ENCODE data around the gene PRDX5.

The PRDX5 gene

DNA sequence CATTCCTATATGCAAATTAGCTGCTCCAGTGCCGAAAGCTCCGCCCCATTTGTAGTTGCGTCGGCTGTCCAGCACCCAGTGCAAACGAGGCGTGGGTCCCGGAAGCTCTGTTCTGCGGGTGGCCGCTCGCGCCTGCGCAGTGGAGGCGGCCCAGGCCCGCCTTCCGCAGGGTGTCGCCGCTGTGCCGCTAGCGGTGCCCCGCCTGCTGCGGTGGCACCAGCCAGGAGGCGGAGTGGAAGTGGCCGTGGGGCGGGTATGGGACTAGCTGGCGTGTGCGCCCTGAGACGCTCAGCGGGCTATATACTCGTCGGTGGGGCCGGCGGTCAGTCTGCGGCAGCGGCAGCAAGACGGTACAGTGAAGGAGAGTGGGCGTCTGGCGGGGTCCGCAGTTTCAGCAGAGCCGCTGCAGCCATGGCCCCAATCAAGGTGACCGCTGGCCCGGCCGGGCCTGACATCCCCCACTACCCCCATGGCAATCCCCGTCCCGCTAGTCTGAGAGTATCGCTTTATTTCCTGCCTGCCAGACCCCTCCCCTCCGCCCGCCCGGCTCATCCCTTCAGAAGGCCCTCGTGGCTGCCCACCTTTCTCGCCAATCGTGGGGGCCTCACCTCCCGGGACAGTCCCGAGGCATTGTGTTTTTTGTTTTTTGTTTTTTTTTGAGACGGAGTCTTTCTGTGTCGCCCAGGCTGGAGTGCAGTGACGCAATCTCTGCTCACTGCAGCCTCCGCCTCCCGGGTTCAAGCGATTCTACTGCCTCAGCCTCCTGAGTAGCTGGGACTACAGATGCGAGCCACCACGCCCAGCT lies at the start of gene PRDX5 (continued):
- TF ChIP-seq, protein P1, sequence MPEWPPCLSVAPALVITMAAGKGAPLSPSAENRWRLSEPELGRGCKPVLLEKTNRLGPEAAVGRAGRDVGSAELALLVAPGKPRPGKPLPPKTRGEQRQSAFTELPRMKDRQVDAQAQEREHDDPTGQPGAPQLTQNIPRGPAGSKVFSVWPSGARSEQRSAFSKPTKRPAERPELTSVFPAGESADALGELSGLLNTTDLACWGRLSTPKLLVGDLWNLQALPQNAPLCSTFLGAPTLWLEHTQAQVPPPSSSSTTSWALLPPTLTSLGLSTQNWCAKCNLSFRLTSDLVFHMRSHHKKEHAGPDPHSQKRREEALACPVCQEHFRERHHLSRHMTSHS (tag by site-specific recombination; IDR thresholded peaks at IDR 0.05): no peak
- TF ChIP-seq, protein P2, sequence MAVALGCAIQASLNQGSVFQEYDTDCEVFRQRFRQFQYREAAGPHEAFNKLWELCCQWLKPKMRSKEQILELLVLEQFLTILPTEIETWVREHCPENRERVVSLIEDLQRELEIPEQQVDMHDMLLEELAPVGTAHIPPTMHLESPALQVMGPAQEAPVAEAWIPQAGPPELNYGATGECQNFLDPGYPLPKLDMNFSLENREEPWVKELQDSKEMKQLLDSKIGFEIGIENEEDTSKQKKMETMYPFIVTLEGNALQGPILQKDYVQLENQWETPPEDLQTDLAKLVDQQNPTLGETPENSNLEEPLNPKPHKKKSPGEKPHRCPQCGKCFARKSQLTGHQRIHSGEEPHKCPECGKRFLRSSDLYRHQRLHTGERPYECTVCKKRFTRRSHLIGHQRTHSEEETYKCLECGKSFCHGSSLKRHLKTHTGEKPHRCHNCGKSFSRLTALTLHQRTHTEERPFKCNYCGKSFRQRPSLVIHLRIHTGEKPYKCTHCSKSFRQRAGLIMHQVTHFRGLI (tag by site-specific recombination; IDR thresholded peaks at IDR 0.05): no peak
- TF ChIP-seq SP7 (tag by site-specific recombination; IDR thresholded peaks at IDR 0.05) (peak; percentile 25; the same call in 1 of the 2 replicates), ZSCAN23 (tag by site-specific recombination; IDR thresholded peaks at IDR 0.05) (no peak), ZFP41 (tag by site-specific recombination; IDR thresholded peaks at IDR 0.05; ENCODE audit: borderline replicate concordance) (no peak), ZNF629 (tag by site-specific recombination; IDR thresholded peaks at IDR 0.05) (peak; percentile 56), ZNF521 (tag by site-specific recombination; IDR thresholded peaks at IDR 0.05) (no peak), SP2 (tag by site-specific recombination; IDR thresholded peaks at IDR 0.05) (peak; percentile 82), ZNF157 (tag by site-specific recombination; IDR thresholded peaks at IDR 0.05) (no peak), ZNF155 (tag by site-specific recombination; IDR thresholded peaks at IDR 0.05) (no peak), ZNF473 (tag by site-specific recombination; IDR thresholded peaks at IDR 0.05) (no peak), ZNF747 (tag by site-specific recombination; IDR thresholded peaks at IDR 0.05) (no peak), ZNF114 (tag by site-specific recombination; IDR thresholded peaks at IDR 0.05) (no peak), ZNF239 (tag by site-specific recombination; IDR thresholded peaks at IDR 0.05) (no peak), ZFHX2 (tag by site-specific recombination; conservative IDR thresholded peaks at IDR 0.05) (peak; percentile 29; the same call in 1 of the 2 replicates), ZNF184 (tag by site-specific recombination; IDR thresholded peaks at IDR 0.05) (no peak), ZNF138 (tag by site-specific recombination; IDR thresholded peaks at IDR 0.05; ENCODE audit: borderline replicate concordance) (no peak), ZNF664 (tag by site-specific recombination; IDR thresholded peaks at IDR 0.05) (no peak), ZNF132 (tag by site-specific recombination; IDR thresholded peaks at IDR 0.05; ENCODE audit: borderline replicate concordance) (no peak), SALL2 (tag by site-specific recombination; IDR thresholded peaks at IDR 0.05; ENCODE audit: borderline replicate concordance) (no peak)
- TF ChIP-seq, protein P3, sequence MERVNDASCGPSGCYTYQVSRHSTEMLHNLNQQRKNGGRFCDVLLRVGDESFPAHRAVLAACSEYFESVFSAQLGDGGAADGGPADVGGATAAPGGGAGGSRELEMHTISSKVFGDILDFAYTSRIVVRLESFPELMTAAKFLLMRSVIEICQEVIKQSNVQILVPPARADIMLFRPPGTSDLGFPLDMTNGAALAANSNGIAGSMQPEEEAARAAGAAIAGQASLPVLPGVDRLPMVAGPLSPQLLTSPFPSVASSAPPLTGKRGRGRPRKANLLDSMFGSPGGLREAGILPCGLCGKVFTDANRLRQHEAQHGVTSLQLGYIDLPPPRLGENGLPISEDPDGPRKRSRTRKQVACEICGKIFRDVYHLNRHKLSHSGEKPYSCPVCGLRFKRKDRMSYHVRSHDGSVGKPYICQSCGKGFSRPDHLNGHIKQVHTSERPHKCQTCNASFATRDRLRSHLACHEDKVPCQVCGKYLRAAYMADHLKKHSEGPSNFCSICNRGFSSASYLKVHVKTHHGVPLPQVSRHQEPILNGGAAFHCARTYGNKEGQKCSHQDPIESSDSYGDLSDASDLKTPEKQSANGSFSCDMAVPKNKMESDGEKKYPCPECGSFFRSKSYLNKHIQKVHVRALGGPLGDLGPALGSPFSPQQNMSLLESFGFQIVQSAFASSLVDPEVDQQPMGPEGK (tag by site-specific recombination; IDR thresholded peaks at IDR 0.05): peak; percentile 94
- TF ChIP-seq, protein P4, sequence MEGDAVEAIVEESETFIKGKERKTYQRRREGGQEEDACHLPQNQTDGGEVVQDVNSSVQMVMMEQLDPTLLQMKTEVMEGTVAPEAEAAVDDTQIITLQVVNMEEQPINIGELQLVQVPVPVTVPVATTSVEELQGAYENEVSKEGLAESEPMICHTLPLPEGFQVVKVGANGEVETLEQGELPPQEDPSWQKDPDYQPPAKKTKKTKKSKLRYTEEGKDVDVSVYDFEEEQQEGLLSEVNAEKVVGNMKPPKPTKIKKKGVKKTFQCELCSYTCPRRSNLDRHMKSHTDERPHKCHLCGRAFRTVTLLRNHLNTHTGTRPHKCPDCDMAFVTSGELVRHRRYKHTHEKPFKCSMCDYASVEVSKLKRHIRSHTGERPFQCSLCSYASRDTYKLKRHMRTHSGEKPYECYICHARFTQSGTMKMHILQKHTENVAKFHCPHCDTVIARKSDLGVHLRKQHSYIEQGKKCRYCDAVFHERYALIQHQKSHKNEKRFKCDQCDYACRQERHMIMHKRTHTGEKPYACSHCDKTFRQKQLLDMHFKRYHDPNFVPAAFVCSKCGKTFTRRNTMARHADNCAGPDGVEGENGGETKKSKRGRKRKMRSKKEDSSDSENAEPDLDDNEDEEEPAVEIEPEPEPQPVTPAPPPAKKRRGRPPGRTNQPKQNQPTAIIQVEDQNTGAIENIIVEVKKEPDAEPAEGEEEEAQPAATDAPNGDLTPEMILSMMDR (tag by site-specific recombination; IDR thresholded peaks at IDR 0.05): peak; percentile 95
- TF ChIP-seq, protein P5, sequence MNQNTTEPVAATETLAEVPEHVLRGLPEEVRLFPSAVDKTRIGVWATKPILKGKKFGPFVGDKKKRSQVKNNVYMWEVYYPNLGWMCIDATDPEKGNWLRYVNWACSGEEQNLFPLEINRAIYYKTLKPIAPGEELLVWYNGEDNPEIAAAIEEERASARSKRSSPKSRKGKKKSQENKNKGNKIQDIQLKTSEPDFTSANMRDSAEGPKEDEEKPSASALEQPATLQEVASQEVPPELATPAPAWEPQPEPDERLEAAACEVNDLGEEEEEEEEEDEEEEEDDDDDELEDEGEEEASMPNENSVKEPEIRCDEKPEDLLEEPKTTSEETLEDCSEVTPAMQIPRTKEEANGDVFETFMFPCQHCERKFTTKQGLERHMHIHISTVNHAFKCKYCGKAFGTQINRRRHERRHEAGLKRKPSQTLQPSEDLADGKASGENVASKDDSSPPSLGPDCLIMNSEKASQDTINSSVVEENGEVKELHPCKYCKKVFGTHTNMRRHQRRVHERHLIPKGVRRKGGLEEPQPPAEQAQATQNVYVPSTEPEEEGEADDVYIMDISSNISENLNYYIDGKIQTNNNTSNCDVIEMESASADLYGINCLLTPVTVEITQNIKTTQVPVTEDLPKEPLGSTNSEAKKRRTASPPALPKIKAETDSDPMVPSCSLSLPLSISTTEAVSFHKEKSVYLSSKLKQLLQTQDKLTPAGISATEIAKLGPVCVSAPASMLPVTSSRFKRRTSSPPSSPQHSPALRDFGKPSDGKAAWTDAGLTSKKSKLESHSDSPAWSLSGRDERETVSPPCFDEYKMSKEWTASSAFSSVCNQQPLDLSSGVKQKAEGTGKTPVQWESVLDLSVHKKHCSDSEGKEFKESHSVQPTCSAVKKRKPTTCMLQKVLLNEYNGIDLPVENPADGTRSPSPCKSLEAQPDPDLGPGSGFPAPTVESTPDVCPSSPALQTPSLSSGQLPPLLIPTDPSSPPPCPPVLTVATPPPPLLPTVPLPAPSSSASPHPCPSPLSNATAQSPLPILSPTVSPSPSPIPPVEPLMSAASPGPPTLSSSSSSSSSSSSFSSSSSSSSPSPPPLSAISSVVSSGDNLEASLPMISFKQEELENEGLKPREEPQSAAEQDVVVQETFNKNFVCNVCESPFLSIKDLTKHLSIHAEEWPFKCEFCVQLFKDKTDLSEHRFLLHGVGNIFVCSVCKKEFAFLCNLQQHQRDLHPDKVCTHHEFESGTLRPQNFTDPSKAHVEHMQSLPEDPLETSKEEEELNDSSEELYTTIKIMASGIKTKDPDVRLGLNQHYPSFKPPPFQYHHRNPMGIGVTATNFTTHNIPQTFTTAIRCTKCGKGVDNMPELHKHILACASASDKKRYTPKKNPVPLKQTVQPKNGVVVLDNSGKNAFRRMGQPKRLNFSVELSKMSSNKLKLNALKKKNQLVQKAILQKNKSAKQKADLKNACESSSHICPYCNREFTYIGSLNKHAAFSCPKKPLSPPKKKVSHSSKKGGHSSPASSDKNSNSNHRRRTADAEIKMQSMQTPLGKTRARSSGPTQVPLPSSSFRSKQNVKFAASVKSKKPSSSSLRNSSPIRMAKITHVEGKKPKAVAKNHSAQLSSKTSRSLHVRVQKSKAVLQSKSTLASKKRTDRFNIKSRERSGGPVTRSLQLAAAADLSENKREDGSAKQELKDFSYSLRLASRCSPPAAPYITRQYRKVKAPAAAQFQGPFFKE (tag by site-specific recombination; IDR thresholded peaks at IDR 0.05; ENCODE audit: borderline replicate concordance): no peak
- TF ChIP-seq, protein P6, sequence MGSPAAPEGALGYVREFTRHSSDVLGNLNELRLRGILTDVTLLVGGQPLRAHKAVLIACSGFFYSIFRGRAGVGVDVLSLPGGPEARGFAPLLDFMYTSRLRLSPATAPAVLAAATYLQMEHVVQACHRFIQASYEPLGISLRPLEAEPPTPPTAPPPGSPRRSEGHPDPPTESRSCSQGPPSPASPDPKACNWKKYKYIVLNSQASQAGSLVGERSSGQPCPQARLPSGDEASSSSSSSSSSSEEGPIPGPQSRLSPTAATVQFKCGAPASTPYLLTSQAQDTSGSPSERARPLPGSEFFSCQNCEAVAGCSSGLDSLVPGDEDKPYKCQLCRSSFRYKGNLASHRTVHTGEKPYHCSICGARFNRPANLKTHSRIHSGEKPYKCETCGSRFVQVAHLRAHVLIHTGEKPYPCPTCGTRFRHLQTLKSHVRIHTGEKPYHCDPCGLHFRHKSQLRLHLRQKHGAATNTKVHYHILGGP (tag by site-specific recombination; IDR thresholded peaks at IDR 0.05): no peak

All from HEK293 (cell line).